ENCODE results near the gene VGLL4. TPM values are rescaled to one million over a fixed set of nuclear protein-coding genes. Genes with fewer than 3 reads are reported as not detected.

The VGLL4 gene
- polyA plus RNA-seq (102 and 113 TPM in 2 replicates), polyA minus RNA-seq (117 and 230 TPM in 2 replicates)

- H3K4me2 ChIP-seq (ENCODE audit: low read length), result peak within 1 kb of the TSS; percentile 84
- no peaks in the 10 kb centered on the region for H3K36me3 ChIP-seq (ENCODE audit: insufficient read depth, low read length)
- H2AFZ ChIP-seq (ENCODE audit: low read depth, low read length), result peak within 1 kb of the TSS; percentile 66
- peak within 1 kb of the TSS; percentile 94 for H3K4me3 ChIP-seq (ENCODE audit: low read length)
- no peaks in the 10 kb centered on the region for H3K9me2 ChIP-seq (ENCODE audit: insufficient read depth, low read length)
- peak within 1 kb of the TSS; percentile 76 for H3K27ac ChIP-seq (ENCODE audit: low read length)
- TF ChIP-seq MXI1 (conservative IDR thresholded peaks at IDR 0.05; ENCODE audit: poor library complexity, severe bottlenecking) (peak; percentile 94), SMC3 (conservative IDR thresholded peaks at IDR 0.05; ENCODE audit: poor library complexity) (peak; percentile 70), RAD21 (conservative IDR thresholded peaks at IDR 0.05) (peak; percentile 76), POLR2AphosphoS5 (IDR thresholded peaks at IDR 0.05) (peak; percentile 83), EP300 (conservative IDR thresholded peaks at IDR 0.05; ENCODE audit: poor library complexity, severe bottlenecking) (peak; percentile 36), TAF1 (IDR thresholded peaks at IDR 0.05; ENCODE audit: low read depth) (peak; percentile 68), EZH2 (IDR thresholded peaks at IDR 0.05; ENCODE audit: borderline replicate concordance, insufficient read depth, low read length, poor library complexity, severe bottlenecking) (no peak), CTCF (IDR thresholded peaks at IDR 0.05; ENCODE audit: poor library complexity, severe bottlenecking) (peak; percentile 59), REST (IDR thresholded peaks at IDR 0.05; ENCODE audit: borderline replicate concordance) (peak; percentile 68)
- no peaks in the 10 kb centered on the region for H3F3A ChIP-seq (ENCODE audit: insufficient read depth, low read length, poor library complexity, severe bottlenecking)
- no peaks in the 10 kb centered on the region for H3K27me3 ChIP-seq (ENCODE audit: insufficient read depth, low read depth, low read length)
- H3K9ac ChIP-seq (ENCODE audit: low read length), result peak within 1 kb of the TSS; percentile 81
- no peaks in the 10 kb centered on the region for H3K9me3 ChIP-seq (ENCODE audit: low read length)
- H3K79me2 ChIP-seq (replicated peaks; ENCODE audit: insufficient read depth, low read length), result peaks cover 40% of the 10 kb centered on the region
- no peaks in the 10 kb centered on the region for H4K20me1 ChIP-seq (ENCODE audit: insufficient read depth)
Measured at GRCh38 chr3:11643605-11644087, at the start of gene VGLL4. TSS of gene VGLL4 (minus strand) at chr3:11643915. CDS start at chr3:11643518, 397 bp downstream.

- H3K4me2 ChIP-seq (ENCODE audit: low read length), result no peak overlapping the region
- no peaks in the 10 kb centered on the region for H3K9me2 ChIP-seq (ENCODE audit: insufficient read depth, low read length)
- H3K79me2 ChIP-seq (replicated peaks; ENCODE audit: insufficient read depth, low read length), result no peaks in the 10 kb centered on the region
- no peak overlapping the region for H3K4me3 ChIP-seq (ENCODE audit: low read length)
- H3K9ac ChIP-seq (ENCODE audit: low read length), result no peak overlapping the region
- H3K36me3 ChIP-seq (ENCODE audit: insufficient read depth, low read length), result no peaks in the 10 kb centered on the region
- TF ChIP-seq EP300 (conservative IDR thresholded peaks at IDR 0.05; ENCODE audit: poor library complexity, severe bottlenecking) (no peak), MXI1 (conservative IDR thresholded peaks at IDR 0.05; ENCODE audit: poor library complexity, severe bottlenecking) (no peak), SMC3 (conservative IDR thresholded peaks at IDR 0.05; ENCODE audit: poor library complexity) (no peak), CTCF (IDR thresholded peaks at IDR 0.05; ENCODE audit: poor library complexity, severe bottlenecking) (no peak)
- H3F3A ChIP-seq (ENCODE audit: insufficient read depth, low read length, poor library complexity, severe bottlenecking), result no peaks in the 10 kb centered on the region
- H4K20me1 ChIP-seq (ENCODE audit: insufficient read depth), result no peaks in the 10 kb centered on the region
- no peak overlapping the region for H3K27ac ChIP-seq (ENCODE audit: low read length)
- no peaks in the 10 kb centered on the region for H3K27me3 ChIP-seq (ENCODE audit: insufficient read depth, low read depth, low read length)
- no peak overlapping the region for H2AFZ ChIP-seq (ENCODE audit: low read depth, low read length)
- H3K9me3 ChIP-seq (ENCODE audit: low read length), result no peaks in the 10 kb centered on the region
Measured at GRCh38 chr3:11692532-11692813, 48.8 kb upstream of the VGLL4 start.
